ENCODE results near the gene ANO7.

ANO7 gene

DNA sequence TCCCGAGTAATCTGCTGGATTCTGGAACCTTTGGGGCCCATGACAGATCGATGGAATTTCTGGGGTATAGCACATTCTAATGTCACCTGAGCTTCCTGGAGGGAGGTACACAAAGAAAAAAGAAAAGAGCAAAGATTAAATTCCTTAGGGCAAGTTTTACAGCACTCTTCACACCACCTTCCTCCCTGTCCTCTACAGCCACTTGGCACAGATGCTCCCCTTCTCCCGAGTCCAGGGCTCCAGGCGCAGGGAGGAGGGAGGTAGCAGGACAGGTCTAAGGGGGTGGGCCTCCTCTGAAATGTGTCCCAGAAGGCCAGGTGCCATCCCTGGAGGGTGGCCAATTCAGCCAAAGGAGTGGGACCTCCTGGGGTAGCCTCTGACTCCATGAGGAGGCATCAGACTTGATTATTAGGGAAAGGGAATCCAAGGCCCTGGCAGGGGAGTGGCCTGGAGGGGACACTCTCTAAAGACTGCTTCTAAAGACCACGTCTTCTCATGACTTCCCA, 50.3 kb downstream of the ANO7 start:
- peaks cover 45% of the 10 kb centered on the region for H3K36me3 ChIP-seq (ENCODE audit: control insufficient read depth, insufficient read depth, low read length)
- no peaks in the 10 kb centered on the region for H3K4me1 ChIP-seq (ENCODE audit: control insufficient read depth, insufficient read depth, low read length)
- H3K9me3 ChIP-seq (ENCODE audit: control insufficient read depth, low read length): no peaks in the 10 kb centered on the region
- no peak overlapping the region for H3K9ac ChIP-seq (ENCODE audit: low read length)
- no peaks in the 10 kb centered on the region for H3K27me3 ChIP-seq (ENCODE audit: control insufficient read depth, insufficient read depth, low read length)
- H3K4me3 ChIP-seq (ENCODE audit: low read length): no peak overlapping the region

DNA sequence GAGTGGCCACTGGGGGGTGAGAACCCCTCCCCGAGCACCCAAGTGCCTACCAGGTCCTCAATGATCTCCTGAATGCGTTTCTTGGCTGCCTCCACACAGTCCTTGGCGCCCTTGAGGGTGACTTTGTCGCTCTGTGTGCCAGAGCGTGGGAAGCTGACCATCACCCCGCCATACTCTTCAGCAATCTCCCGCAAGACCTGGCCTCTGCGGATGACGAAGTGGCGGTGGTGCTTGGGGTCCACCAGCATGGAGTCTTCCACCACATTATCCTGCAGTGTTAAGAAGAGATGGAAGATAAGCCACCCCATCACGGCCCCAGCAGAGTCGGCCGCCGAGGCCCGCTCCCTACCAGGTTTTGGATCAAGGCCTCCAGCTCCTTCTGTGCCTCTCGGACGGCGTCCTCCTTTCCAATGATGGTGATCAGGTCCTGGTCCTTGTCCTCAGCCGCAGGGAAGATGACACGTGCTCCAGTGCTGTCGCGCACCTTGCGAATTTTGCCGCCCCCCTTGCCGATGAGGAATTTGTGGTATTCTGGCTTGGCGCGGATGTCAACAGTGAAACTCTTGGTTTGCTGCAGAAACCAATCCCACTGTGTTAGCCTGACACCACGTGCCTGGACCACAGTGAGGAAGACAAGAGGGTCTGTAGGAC, 51.2 kb downstream of the ANO7 start:
- H3K4me3 ChIP-seq (ENCODE audit: low read length): no peak overlapping the region
- no peaks in the 10 kb centered on the region for H3K4me1 ChIP-seq (ENCODE audit: control insufficient read depth, insufficient read depth, low read length)
- H3K27me3 ChIP-seq (ENCODE audit: control insufficient read depth, insufficient read depth, low read length): no peaks in the 10 kb centered on the region
- peaks cover 45% of the 10 kb centered on the region for H3K36me3 ChIP-seq (ENCODE audit: control insufficient read depth, insufficient read depth, low read length)
- H3K9me3 ChIP-seq (ENCODE audit: control insufficient read depth, low read length): no peaks in the 10 kb centered on the region
- no peak overlapping the region for H3K9ac ChIP-seq (ENCODE audit: low read length)

DNA sequence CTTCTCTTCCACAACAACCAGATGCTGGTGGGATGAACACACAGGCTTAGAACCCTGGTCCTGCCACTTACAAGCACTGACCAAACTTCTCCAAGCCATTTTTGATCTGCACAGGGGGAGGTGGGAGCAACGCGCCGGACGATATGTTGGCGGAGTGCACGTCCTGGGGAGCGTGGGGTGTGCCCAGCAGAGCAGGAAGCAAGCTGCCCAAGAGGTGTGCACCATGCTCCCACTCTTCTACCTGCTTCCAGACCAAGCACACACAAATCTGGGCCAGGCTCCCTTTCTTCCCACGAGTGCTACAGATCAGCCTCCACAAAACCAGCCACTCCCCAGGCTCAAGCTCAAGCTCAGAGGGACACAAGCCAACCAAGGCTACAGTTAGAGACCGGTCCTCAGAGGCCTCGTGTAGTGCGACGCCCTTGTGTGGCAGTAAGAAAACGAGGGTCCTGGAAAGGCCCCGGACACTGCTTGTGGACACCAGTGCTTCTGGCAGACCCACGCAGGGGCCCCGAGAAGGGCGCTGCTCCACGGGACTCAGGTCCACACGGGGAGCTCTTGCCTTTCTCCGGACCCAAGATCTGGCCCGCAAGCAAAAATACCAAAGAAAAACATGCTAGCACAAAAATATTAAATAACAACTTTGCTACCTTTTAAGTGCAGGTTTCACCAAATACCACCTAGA, 52.0 kb downstream of the ANO7 start:
- Histone ChIP-seq H3K4me1 (ENCODE audit: control insufficient read depth, insufficient read depth, low read length) (no peaks in the 10 kb centered on the region), H3K27me3 (ENCODE audit: control insufficient read depth, insufficient read depth, low read length) (no peaks in the 10 kb centered on the region), H3K36me3 (ENCODE audit: control insufficient read depth, insufficient read depth, low read length) (peaks cover 45% of the 10 kb centered on the region), H3K9ac (ENCODE audit: low read length) (no peak overlapping the region), H3K9me3 (ENCODE audit: control insufficient read depth, low read length) (no peaks in the 10 kb centered on the region), H3K4me3 (ENCODE audit: low read length) (no peak overlapping the region)

DNA sequence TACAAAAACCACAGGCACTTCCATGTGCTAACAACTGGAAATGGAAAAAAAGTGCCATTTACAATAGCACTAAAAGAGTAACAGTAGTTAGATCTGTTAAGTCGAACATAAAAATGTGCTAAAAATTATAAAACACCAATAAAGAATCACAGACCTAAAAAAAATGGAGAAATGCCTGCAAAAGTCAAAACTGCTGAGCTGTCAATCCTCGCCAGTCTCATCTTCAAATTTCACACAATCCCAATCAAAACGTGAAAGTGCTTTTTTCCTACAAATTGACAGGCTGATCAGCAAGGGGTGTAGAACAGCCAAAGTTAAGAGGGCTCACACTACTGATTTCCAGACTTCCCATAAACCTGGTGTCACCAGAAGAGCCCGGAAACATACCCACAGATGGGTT, 53.2 kb downstream of the ANO7 start:
- H3K9me3 ChIP-seq (ENCODE audit: control insufficient read depth, low read length): no peaks in the 10 kb centered on the region
- H3K9ac ChIP-seq (ENCODE audit: low read length): no peak overlapping the region
- no peak overlapping the region for H3K4me3 ChIP-seq (ENCODE audit: low read length)
- no peaks in the 10 kb centered on the region for H3K4me1 ChIP-seq (ENCODE audit: control insufficient read depth, insufficient read depth, low read length)
- H3K36me3 ChIP-seq (ENCODE audit: control insufficient read depth, insufficient read depth, low read length): peaks cover 48% of the 10 kb centered on the region
- no peaks in the 10 kb centered on the region for H3K27me3 ChIP-seq (ENCODE audit: control insufficient read depth, insufficient read depth, low read length)

DNA sequence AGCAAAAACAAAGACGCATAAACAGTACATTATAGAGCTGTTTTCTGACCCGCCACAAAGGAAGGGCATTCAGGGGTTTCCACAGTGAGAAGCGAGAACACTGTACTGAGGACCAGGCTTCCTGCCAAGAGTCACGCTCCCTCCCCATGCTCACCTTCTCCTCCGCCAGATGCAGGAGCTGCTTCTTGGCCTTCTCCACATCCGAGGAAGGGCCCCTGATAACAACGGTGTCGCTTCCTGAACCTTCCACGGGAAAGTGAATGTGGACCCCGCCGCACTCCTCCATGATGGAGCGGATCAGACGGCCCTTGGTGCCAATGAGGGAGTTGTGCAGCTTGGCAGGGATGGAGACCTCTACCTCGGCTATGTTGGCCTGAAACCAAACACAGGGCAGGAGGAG, 53.8 kb downstream of the ANO7 start:
- H3K27me3 ChIP-seq (ENCODE audit: control insufficient read depth, insufficient read depth, low read length): no peaks in the 10 kb centered on the region
- no peaks in the 10 kb centered on the region for H3K9me3 ChIP-seq (ENCODE audit: control insufficient read depth, low read length)
- H3K9ac ChIP-seq (ENCODE audit: low read length): no peak overlapping the region
- no peak overlapping the region for H3K4me3 ChIP-seq (ENCODE audit: low read length)
- peaks cover 48% of the 10 kb centered on the region for H3K36me3 ChIP-seq (ENCODE audit: control insufficient read depth, insufficient read depth, low read length)
- no peaks in the 10 kb centered on the region for H3K4me1 ChIP-seq (ENCODE audit: control insufficient read depth, insufficient read depth, low read length)

DNA sequence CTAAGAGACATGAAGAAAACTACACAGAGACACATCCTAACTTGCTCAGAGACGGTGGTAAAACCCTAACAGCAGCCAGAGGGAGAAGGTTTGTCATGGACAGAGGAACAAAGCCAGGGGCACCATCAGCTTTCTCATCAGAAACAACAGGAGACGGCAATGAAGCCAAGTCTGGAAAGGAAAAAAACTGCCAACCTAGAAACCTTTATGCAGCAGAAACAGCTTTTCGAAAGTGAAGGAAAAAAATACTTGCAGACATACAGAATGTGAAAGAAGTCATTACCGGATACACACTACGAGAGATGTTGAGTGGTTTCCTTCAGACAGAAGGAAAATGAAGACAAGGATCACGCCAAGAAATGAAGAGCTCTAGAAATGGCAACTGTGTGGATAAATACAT, 55.9 kb downstream of the ANO7 start:
- no peaks in the 10 kb centered on the region for H3K4me1 ChIP-seq (ENCODE audit: control insufficient read depth, insufficient read depth, low read length)
- H3K9me3 ChIP-seq (ENCODE audit: control insufficient read depth, low read length): no peaks in the 10 kb centered on the region
- H3K4me3 ChIP-seq (ENCODE audit: low read length): no peak overlapping the region
- no peaks in the 10 kb centered on the region for H3K27me3 ChIP-seq (ENCODE audit: control insufficient read depth, insufficient read depth, low read length)
- no peak overlapping the region for H3K9ac ChIP-seq (ENCODE audit: low read length)
- peaks cover 53% of the 10 kb centered on the region for H3K36me3 ChIP-seq (ENCODE audit: control insufficient read depth, insufficient read depth, low read length)

DNA sequence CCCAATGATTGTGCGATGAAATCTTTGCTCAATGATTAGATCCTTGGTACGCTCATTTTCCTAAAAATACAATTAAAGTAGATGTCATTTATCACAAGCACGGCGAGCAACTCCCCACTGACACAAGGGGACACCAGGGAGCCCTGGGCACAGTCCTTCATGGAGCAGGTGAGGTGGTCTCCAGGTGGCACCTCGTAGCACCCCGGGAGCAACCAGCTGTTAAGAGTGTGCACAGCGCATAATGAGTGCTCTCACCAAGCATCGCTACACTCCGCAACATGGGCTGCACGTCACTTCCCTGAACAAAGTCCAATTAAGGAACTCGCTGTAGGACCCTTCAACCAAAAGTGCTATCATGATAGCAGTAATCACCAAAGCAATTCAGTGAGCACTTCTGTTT, 59.8 kb downstream of the ANO7 start:
- Histone ChIP-seq H3K4me1 (ENCODE audit: control insufficient read depth, insufficient read depth, low read length) (no peaks in the 10 kb centered on the region), H3K9me3 (ENCODE audit: control insufficient read depth, low read length) (no peaks in the 10 kb centered on the region), H3K9ac (ENCODE audit: low read length) (no peak overlapping the region), H3K27me3 (ENCODE audit: control insufficient read depth, insufficient read depth, low read length) (no peaks in the 10 kb centered on the region), H3K4me3 (ENCODE audit: low read length) (no peak overlapping the region), H3K36me3 (ENCODE audit: control insufficient read depth, insufficient read depth, low read length) (peaks cover 45% of the 10 kb centered on the region)

DNA sequence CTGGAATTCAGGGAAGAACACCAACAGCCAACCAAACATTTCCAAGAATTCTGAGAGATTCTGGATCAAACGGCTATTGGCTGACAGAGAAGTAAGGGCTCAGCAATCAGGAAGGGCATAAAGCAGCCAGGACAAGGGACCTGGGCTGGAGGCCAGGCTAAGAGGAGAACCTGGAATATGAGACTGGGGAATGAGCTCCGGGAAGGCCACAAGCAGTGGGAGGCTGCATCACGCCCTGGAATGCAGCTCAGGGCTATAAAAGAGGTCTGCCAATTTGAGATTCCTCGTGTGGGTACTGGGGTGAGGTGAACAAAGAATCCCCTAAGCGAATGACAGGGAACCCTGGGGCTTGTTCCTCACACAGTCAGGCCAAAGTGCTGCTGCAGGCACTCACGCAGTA, 60.4 kb downstream of the ANO7 start:
- H3K36me3 ChIP-seq (ENCODE audit: control insufficient read depth, insufficient read depth, low read length): peaks cover 45% of the 10 kb centered on the region
- H3K9ac ChIP-seq (ENCODE audit: low read length): no peak overlapping the region
- H3K4me3 ChIP-seq (ENCODE audit: low read length): no peak overlapping the region
- no peaks in the 10 kb centered on the region for H3K27me3 ChIP-seq (ENCODE audit: control insufficient read depth, insufficient read depth, low read length)
- H3K9me3 ChIP-seq (ENCODE audit: control insufficient read depth, low read length): no peaks in the 10 kb centered on the region
- H3K4me1 ChIP-seq (ENCODE audit: control insufficient read depth, insufficient read depth, low read length): no peaks in the 10 kb centered on the region

DNA sequence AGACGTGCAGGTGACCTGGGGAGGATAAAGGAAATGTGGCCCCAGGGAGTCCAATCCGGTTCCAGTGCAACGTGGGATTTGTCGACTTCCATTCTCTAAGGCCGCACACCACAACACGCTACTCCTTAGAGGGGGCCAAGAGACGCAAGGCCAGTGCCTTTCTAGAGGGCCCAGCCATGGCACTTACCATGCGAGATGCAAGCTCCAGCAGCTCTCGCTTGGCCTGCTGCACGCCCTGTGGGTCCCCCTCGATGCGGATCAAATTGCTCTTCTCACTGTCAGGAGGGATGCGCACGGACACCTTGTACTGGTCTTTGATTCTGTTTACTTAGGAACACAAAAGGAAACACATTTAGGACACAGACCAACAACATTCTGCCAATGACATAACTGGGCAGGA, 61.2 kb downstream of the ANO7 start:
- Histone ChIP-seq H3K9me3 (ENCODE audit: control insufficient read depth, low read length) (no peaks in the 10 kb centered on the region), H3K4me3 (ENCODE audit: low read length) (no peak overlapping the region), H3K36me3 (ENCODE audit: control insufficient read depth, insufficient read depth, low read length) (peaks cover 45% of the 10 kb centered on the region), H3K9ac (ENCODE audit: low read length) (no peak overlapping the region), H3K27me3 (ENCODE audit: control insufficient read depth, insufficient read depth, low read length) (no peaks in the 10 kb centered on the region), H3K4me1 (ENCODE audit: control insufficient read depth, insufficient read depth, low read length) (no peaks in the 10 kb centered on the region)

DNA sequence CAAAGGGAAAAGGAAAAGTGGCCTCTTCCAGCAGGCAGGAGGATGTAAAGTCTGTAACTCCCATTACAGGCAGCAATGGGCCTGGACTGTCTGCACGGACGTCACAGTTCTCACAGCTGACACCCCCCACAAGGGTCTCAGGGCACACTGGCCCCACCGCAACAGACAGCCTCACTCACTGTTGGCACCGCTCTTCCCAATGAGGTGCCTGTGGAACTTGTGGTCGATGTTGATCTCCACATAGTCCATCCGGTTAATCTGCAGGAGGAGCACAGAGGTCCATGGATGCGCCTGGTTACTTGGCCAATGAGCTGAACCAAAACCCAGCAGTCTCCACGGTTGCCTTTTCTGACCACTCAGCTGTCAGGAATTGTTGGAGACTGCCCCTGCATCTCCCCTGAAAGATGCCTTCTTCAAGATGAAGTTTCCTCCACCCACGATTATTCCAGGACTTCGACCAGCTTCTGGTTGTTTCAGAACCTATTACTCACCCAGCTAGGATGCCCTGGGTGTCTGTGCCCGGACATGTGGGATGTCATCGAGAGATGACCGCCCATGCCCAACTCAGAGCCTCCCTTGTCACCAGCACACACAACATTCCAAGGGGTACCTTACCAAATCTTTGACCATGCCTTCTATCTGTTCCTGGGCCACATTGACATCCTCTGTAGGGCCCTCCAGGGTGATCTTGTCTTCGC, 64.5 kb downstream of the ANO7 start:
- no peaks in the 10 kb centered on the region for H3K4me1 ChIP-seq (ENCODE audit: control insufficient read depth, insufficient read depth, low read length)
- no peaks in the 10 kb centered on the region for H3K9me3 ChIP-seq (ENCODE audit: control insufficient read depth, low read length)
- H3K9ac ChIP-seq (ENCODE audit: low read length): no peak overlapping the region
- no peaks in the 10 kb centered on the region for H3K27me3 ChIP-seq (ENCODE audit: control insufficient read depth, insufficient read depth, low read length)
- peaks cover 42% of the 10 kb centered on the region for H3K36me3 ChIP-seq (ENCODE audit: control insufficient read depth, insufficient read depth, low read length)
- H3K4me3 ChIP-seq (ENCODE audit: low read length): no peak overlapping the region

DNA sequence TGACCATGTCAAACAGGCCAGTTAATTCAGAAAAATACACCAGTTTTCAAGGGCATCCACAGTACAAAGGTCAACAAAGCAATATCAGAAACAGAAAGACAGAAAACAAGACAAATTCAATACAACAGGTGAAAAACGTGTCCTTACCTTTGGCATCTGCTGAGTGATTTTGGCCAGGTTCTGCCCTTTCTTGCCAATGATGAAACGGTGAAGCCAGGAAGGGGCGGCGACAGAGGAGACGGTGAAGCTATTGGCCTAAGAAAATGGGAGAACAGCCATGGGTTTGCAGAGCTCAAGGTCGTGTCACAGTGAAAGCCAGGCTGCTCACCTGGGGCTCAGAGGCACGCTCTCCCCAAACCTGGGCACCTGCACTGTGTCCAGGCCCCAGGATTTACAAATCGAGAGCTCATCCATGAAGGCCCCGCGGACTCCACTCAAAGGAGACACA, 66.5 kb downstream of the ANO7 start:
- H3K4me1 ChIP-seq (ENCODE audit: control insufficient read depth, insufficient read depth, low read length): no peaks in the 10 kb centered on the region
- H3K27me3 ChIP-seq (ENCODE audit: control insufficient read depth, insufficient read depth, low read length): no peaks in the 10 kb centered on the region
- H3K9ac ChIP-seq (ENCODE audit: low read length): no peak overlapping the region
- H3K4me3 ChIP-seq (ENCODE audit: low read length): no peak overlapping the region
- H3K9me3 ChIP-seq (ENCODE audit: control insufficient read depth, low read length): no peaks in the 10 kb centered on the region
- peaks cover 25% of the 10 kb centered on the region for H3K36me3 ChIP-seq (ENCODE audit: control insufficient read depth, insufficient read depth, low read length)

DNA sequence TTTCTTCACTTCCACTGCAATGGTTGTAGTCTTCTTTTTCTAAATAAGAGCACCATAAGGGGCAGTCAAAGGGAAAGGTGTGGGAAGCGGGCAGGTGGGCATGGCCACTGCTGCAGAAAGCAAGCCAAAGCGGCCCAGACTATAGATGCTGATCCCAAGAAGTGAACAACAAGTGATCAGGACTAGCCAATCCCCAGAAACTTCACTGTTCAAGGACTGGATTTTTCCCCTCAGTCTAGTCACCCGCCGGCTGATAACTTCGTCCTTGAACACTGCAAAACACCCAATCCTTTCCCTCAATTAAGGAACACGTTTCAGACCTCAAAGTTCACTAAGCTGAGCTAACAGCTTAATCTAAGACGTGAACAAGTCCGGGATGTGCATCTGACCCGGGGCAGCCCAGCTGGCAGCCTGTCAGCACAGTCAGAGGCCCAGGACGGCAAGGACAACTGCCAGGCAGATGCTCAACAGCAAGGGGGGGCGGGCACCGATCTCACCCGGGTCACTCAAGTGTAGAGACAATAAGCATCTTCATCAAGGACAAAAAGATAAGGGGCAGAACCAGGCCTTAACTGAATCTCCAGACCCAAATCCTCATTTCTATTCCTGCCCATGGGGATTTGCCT, 67.2 kb downstream of the ANO7 start:
- Histone ChIP-seq H3K36me3 (ENCODE audit: control insufficient read depth, insufficient read depth, low read length) (peaks cover 21% of the 10 kb centered on the region), H3K9me3 (ENCODE audit: control insufficient read depth, low read length) (no peaks in the 10 kb centered on the region), H3K9ac (ENCODE audit: low read length) (no peak overlapping the region), H3K27me3 (ENCODE audit: control insufficient read depth, insufficient read depth, low read length) (no peaks in the 10 kb centered on the region), H3K4me3 (ENCODE audit: low read length) (no peak overlapping the region), H3K4me1 (ENCODE audit: control insufficient read depth, insufficient read depth, low read length) (no peaks in the 10 kb centered on the region)

Measured in mucosa of stomach (tissue), 1 donor.